ENCODE results near the gene SSH2. TPM values are rescaled to one million over a fixed set of nuclear protein-coding genes. Genes with fewer than 3 reads are reported as not detected.

SSH2 gene
- total and polyA plus RNA-seq, 9 donors: 4.2 to 13.0 (median 11.8) TPM

DNA sequence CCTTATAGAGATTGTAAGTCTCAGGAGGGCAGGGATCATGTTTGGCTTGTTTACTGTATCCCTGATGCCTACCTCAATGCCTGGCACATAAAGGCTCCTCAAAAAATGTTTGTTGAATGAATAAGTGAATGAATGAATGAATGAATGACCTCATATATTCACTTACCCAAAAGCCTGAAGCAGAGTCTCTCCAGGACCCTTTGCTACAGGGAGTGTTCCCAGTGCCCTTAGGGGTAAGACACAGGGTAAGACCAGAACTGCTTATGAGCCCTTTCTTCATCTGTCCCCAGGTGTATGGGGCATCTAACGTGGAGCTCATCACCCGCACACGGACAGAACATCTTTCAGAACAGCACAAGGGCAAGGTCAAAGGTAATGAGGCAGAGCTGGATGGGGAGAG, 319.6 kb downstream of the SSH2 start:
- intact Hi-C loops (cut with DNase I): no loop called here
- no peaks in the 10 kb centered on the region for H3K36me3 ChIP-seq
- TF ChIP-seq EP300 (IDR thresholded peaks at IDR 0.05): no peak
- TF ChIP-seq, protein P1, sequence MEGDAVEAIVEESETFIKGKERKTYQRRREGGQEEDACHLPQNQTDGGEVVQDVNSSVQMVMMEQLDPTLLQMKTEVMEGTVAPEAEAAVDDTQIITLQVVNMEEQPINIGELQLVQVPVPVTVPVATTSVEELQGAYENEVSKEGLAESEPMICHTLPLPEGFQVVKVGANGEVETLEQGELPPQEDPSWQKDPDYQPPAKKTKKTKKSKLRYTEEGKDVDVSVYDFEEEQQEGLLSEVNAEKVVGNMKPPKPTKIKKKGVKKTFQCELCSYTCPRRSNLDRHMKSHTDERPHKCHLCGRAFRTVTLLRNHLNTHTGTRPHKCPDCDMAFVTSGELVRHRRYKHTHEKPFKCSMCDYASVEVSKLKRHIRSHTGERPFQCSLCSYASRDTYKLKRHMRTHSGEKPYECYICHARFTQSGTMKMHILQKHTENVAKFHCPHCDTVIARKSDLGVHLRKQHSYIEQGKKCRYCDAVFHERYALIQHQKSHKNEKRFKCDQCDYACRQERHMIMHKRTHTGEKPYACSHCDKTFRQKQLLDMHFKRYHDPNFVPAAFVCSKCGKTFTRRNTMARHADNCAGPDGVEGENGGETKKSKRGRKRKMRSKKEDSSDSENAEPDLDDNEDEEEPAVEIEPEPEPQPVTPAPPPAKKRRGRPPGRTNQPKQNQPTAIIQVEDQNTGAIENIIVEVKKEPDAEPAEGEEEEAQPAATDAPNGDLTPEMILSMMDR (IDR thresholded peaks at IDR 0.05): no peak
- no peak for TF ChIP-seq POLR2A (IDR thresholded peaks at IDR 0.05)
- no peak overlapping the region for H3K27ac ChIP-seq
- peaks cover 7% of the 10 kb centered on the region for H3K4me1 ChIP-seq (ENCODE audit: insufficient read depth)
- no peak overlapping the region for H3K4me3 ChIP-seq
- WGBS, 3 donors: 68 to 74% (median 70%) methylated on average over 3 of the region's 3 CpGs
- H3K27me3 ChIP-seq: no peaks in the 10 kb centered on the region
- H3K9me3 ChIP-seq: no peaks in the 10 kb centered on the region
- no peak for DNase-seq

DNA sequence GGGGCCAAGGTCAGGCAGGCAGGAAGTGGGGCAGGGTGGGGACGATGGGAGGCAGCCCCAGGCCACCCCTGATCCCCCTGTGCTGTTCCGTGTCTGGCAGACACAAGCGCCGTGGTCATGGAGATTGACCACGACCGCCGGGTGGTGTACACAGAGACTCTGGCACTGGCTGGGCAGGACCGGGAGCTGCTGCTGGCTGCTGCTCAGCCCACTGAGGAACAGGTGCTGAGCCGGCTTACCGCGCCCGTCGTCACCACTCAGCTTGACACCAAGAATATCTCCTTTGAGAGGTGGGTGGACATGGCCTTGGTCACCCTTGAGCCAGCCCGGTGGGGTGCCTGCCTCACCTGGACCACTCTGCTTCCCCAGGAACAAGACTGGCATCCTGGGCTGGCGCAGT, 321.0 kb downstream of the SSH2 start:
- intact Hi-C loops (cut with DNase I): no loop called here
- Histone ChIP-seq H3K36me3 (no peaks in the 10 kb centered on the region), H3K9me3 (no peaks in the 10 kb centered on the region), H3K4me1 (ENCODE audit: insufficient read depth) (peaks cover 7% of the 10 kb centered on the region), H3K27ac (no peak overlapping the region), H3K27me3 (no peaks in the 10 kb centered on the region), H3K4me3 (no peak overlapping the region)
- no peak for DNase-seq
- TF ChIP-seq EP300 (IDR thresholded peaks at IDR 0.05): no peak
- TF ChIP-seq POLR2A (IDR thresholded peaks at IDR 0.05): no peak
- TF ChIP-seq, protein P1 (IDR thresholded peaks at IDR 0.05): no peak
- WGBS, 3 donors: 84 to 93% (median 87%) methylated on average over 15 of the region's 15 CpGs

DNA sequence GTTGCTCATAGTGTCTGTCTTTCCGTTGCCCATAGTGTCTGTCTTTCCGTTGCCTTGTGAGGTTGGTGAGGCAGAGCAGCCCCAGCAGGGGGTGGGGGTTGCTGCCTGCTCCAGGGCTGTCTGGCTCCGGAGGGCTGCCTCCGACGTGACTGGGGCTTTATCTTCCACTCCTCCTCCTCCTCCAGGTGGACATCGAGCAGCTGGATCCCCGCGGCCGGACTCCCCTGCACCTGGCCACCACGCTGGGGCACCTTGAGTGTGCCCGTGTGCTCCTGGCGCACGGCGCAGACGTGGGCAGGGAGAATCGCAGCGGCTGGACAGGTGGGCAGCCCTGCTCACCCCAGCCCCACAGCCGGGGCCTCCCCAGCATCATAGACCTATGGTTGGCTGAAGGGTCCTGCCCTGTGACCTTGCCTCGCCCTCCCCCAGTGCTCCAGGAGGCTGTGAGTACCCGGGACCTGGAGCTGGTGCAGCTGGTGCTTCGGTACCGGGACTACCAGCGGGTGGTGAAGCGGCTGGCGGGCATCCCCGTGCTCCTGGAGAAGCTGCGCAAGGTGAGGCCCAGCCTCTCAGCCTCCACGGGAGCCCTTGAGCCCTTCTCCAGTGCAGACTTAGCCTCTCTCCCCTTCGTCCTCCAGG, 322.4 kb downstream of the SSH2 start:
- DNase-seq: no peak
- WGBS, 3 donors: 84 to 87% (median 87%) methylated on average over 29 of the region's 29 CpGs
- Histone ChIP-seq H3K4me1 (ENCODE audit: insufficient read depth) (no peaks in the 10 kb centered on the region), H3K36me3 (no peaks in the 10 kb centered on the region), H3K27me3 (no peaks in the 10 kb centered on the region), H3K4me3 (no peak overlapping the region), H3K27ac (no peak overlapping the region), H3K9me3 (no peaks in the 10 kb centered on the region)
- no peak for TF ChIP-seq POLR2A (IDR thresholded peaks at IDR 0.05)
- no peak for TF ChIP-seq EP300 (IDR thresholded peaks at IDR 0.05)
- TF ChIP-seq, protein P1 (IDR thresholded peaks at IDR 0.05): no peak
- intact Hi-C loops (cut with DNase I): no loop called here

DNA sequence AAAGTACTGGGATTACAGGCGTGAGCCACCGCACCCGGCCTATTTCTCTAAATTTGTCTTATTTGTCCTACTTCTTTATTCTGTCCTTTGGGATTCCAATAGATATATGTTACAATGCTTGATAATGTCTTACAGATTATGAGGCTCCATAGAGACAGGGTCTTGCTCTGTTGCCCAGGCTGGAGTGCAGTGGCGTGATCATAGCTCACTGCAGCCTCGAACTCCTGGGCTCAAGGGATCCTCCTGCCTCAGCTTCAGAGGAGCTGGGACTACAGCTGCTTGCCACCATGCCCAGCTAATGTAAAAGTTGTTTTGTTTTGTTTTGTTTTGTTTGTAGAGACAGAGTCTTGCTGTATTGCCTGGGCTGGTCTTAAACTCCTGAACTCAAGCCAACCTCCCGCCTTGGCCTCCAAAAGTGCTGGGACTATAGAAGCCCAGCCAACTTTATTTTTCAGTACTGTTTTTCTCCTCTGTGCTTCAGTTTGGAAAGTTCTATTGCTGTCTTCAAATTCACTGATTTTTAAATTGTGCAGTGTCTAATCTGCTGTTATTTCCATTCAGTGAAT, 326.8 kb downstream of the SSH2 start:
- no peaks in the 10 kb centered on the region for H3K9me3 ChIP-seq
- no peaks in the 10 kb centered on the region for H3K27me3 ChIP-seq
- intact Hi-C loops (cut with DNase I): no loop called here
- DNase-seq: no peak
- H3K27ac ChIP-seq: no peak overlapping the region
- TF ChIP-seq, protein P1 (IDR thresholded peaks at IDR 0.05): no peak
- TF ChIP-seq POLR2A (IDR thresholded peaks at IDR 0.05) (no peak), EP300 (IDR thresholded peaks at IDR 0.05) (no peak)
- no peak overlapping the region for H3K4me3 ChIP-seq
- WGBS, 3 donors: 82 to 86% (median 84%) methylated on average over 6 of the region's 6 CpGs
- no peaks in the 10 kb centered on the region for H3K36me3 ChIP-seq
- no peaks in the 10 kb centered on the region for H3K4me1 ChIP-seq (ENCODE audit: insufficient read depth)

Measured in ovary (tissue), 9 donors.